ENCODE measurements around the gene PARN.

- TF ChIP-seq POLR2AphosphoS5 (IDR thresholded peaks at IDR 0.05; ENCODE audit: low read depth, low read length) (no peak), POLR2A (IDR thresholded peaks at IDR 0.05; ENCODE audit: low read depth, low read length) (no peak)
Observed at GRCh38 chr16:14420721-14421488, 209.2 kb downstream of the PARN start.
